ENCODE results near the gene MAEA. TPM values are rescaled to one million over a fixed set of nuclear protein-coding genes. Genes with fewer than 3 reads are reported as not detected.

Gene MAEA
- total and polyA plus RNA-seq, 2 of the 8 experiments (the other 6 are each of a cell fraction or from before 2014, with no cell fraction given): 75.8 to 133 TPM

DNA sequence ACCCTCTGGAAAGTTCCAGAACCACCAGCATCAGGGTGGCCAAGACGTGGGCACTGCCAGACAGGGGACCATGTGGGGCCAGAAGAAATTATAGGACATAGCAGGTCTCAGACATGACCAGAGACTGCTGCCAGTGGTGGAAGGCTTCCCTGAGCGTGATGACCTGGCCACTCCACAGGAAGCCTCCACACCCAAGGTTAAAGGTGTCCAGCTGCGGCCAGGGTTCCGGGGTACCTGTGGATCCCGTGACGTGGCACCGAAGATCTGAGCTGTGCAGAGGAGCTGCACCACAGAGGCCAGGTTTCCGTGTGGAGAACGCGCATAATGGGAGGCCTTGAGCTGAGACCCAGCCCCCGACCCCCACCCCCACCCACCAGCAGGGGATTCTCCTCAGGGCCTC lies 24.3 kb upstream of the MAEA start:
- H3K23ac ChIP-seq (ENCODE audit: insufficient read length): no peak overlapping the region
- H3K4me1 ChIP-seq (replicated peaks in 1 of 4; ENCODE audit: control insufficient read depth in 3 of 4, insufficient read depth in 4 of 4, low read length in 3 of 4): peaks cover 0 to 2% (median 0%) of the 10 kb centered on the region in 4 experiments; a peak in 1 of 7 replicates
- H4K5ac ChIP-seq (ENCODE audit: insufficient read length, low read depth, low read length): no peak overlapping the region
- no peak overlapping the region for H3K27ac ChIP-seq (ENCODE audit: low read depth, low read length)
- H3K4ac ChIP-seq (replicated peaks; ENCODE audit: insufficient read length, low read depth, low read length): no peak overlapping the region
- WGBS, 2 experiments (ENCODE audit: extremely low coverage in 1 of 2, insufficient coverage in 1 of 2, insufficient read length in 1 of 2, insufficient replicate concordance in 2 of 2, low coverage in 1 of 2, low lambda C conversion rate in 2 of 2, missing lambda C conversion rate in 1 of 2): 92% methylated on average over 7 of the region's 11 CpGs; no CpG with 5 or more reads in 1 of the 2 experiments
- H3K56ac ChIP-seq (replicated peaks; ENCODE audit: insufficient read length, low read depth, low read length): no peak overlapping the region
- no peak overlapping the region for H4K91ac ChIP-seq (replicated peaks; ENCODE audit: insufficient read length, low read length)
- no peak overlapping the region for H4K8ac ChIP-seq (ENCODE audit: extremely low read depth, insufficient read depth, low read length)
- no peak overlapping the region for H2AK5ac ChIP-seq (ENCODE audit: low read depth, low read length)
- no peak overlapping the region for H2BK15ac ChIP-seq (ENCODE audit: low read length)
- H3K36me3 ChIP-seq (ENCODE audit: control insufficient read depth in 2 of 4, insufficient read depth in 4 of 4, low read length in 3 of 4): no peaks in the 10 kb centered on the region
- no peak overlapping the region for H2BK20ac ChIP-seq (ENCODE audit: low read length)
- ChIA-PET POLR2A (ENCODE audit: partially characterized antibody) (interaction anchor here (0.6 to 1.6 kb wide), 2 partner anchors 10 to 487 kb away, joined by 3 to 4 read pairs; no protein-coding TSS in a partner anchor), CTCF (ENCODE audit: partially characterized antibody) (interaction anchor here (0.6 to 3.9 kb wide), 4 partner anchors 14 to 374 kb away, joined by 3 to 32 read pairs (median 5); no protein-coding TSS in a partner anchor)
- H3K23me2 ChIP-seq (ENCODE audit: low read depth, low read length): no peaks in the 10 kb centered on the region
- no peak overlapping the region for H2BK5ac ChIP-seq (ENCODE audit: low read depth, low read length)
- H3K27me3 ChIP-seq (replicated peaks in 1 of 4; ENCODE audit: control insufficient read depth in 3 of 4, extremely low read depth in 1 of 4, insufficient read depth in 3 of 4, low read length in 3 of 4): no peaks in the 10 kb centered on the region
- peaks cover 13 to 14% of the 10 kb centered on the region in 2 experiments; a peak in 3 of 4 replicates for H3K9me3 ChIP-seq (ENCODE audit: insufficient read depth in 2 of 2, low read depth in 1 of 2, low read length in 1 of 2)
- no peak overlapping the region for H2BK12ac ChIP-seq (ENCODE audit: low read depth, low read length)
- H4K20me1 ChIP-seq (replicated peaks in 1 of 2; ENCODE audit: control insufficient read depth in 1 of 2, insufficient read depth in 2 of 2, low read length in 2 of 2): no peaks in the 10 kb centered on the region
- no peak overlapping the region for H2BK120ac ChIP-seq (replicated peaks; ENCODE audit: low read depth, low read length)
- H3K4me2 ChIP-seq (ENCODE audit: insufficient read depth in 1 of 2, low read depth in 2 of 2, low read length in 2 of 2): no peak overlapping the region
- FAIRE-seq: no peak
- no peaks in the 10 kb centered on the region for H3K79me2 ChIP-seq (ENCODE audit: control insufficient read depth in 1 of 2, insufficient read depth in 2 of 2, low read length in 2 of 2)
- no peak overlapping the region for H3K9ac ChIP-seq (replicated peaks in 1 of 4; ENCODE audit: extremely low read depth in 1 of 4, low read depth in 3 of 4, low read length in 3 of 4)
- H3K18ac ChIP-seq (ENCODE audit: extremely low read depth, low read length): no peak overlapping the region
- no peak for DNase-seq (ENCODE audit: low read depth in 1 of 2, low spot score in 2 of 2)
- H2AFZ ChIP-seq (ENCODE audit: low read length): no peak overlapping the region
- no peak overlapping the region for H3K14ac ChIP-seq (ENCODE audit: insufficient read length)
- no peaks in the 10 kb centered on the region; the same call in 1 of the 2 replicates for H3K79me1 ChIP-seq (ENCODE audit: low read depth, low read length)
- H3K4me3 ChIP-seq (ENCODE audit: extremely low read depth in 1 of 4, insufficient read depth in 2 of 4, low read depth in 3 of 4, low read length in 4 of 4): no peak overlapping the region
- no peak for TF ChIP-seq GTF2F1 (IDR thresholded peaks at IDR 0.05; ENCODE audit: borderline replicate concordance, low read depth, low read length)
- TF ChIP-seq HDAC6 (IDR thresholded peaks at IDR 0.05; ENCODE audit: low read depth, low read length): no peak
- TF ChIP-seq CTBP2 (IDR thresholded peaks at IDR 0.05; ENCODE audit: borderline replicate concordance, insufficient read depth, insufficient read length, low read length): no peak
- no peak for TF ChIP-seq TAF7 (optimal IDR thresholded peaks at IDR 0.05; ENCODE audit: borderline replicate concordance, low read depth, low read length)
- no peak for TF ChIP-seq SP2 (IDR thresholded peaks at IDR 0.05; ENCODE audit: low read length)
- no peak for TF ChIP-seq JUN (IDR thresholded peaks at IDR 0.05; ENCODE audit: low read depth, low read length)
- TF ChIP-seq CREB1 (IDR thresholded peaks at IDR 0.05): no peak
- no peak for TF ChIP-seq CTCF (IDR thresholded peaks at IDR 0.05; ENCODE audit: control extremely low read depth in 1 of 3, insufficient read depth in 1 of 3, low read depth in 1 of 3, low read length in 3 of 3)
- TF ChIP-seq RFX5 (IDR thresholded peaks at IDR 0.05; ENCODE audit: borderline replicate concordance, low read depth, low read length): no peak
- no peak for TF ChIP-seq CEBPB (IDR thresholded peaks at IDR 0.05; ENCODE audit: low read depth, low read length)
- no peak for TF ChIP-seq EZH2 (IDR thresholded peaks at IDR 0.05; ENCODE audit: low read depth, low read length, severe bottlenecking)
- no peak for TF ChIP-seq TEAD4 (IDR thresholded peaks at IDR 0.05; ENCODE audit: low read depth, low read length)

Data from H1 (cell line).